Measurements from ENCODE around the gene SC5D.

Gene SC5D

DNA sequence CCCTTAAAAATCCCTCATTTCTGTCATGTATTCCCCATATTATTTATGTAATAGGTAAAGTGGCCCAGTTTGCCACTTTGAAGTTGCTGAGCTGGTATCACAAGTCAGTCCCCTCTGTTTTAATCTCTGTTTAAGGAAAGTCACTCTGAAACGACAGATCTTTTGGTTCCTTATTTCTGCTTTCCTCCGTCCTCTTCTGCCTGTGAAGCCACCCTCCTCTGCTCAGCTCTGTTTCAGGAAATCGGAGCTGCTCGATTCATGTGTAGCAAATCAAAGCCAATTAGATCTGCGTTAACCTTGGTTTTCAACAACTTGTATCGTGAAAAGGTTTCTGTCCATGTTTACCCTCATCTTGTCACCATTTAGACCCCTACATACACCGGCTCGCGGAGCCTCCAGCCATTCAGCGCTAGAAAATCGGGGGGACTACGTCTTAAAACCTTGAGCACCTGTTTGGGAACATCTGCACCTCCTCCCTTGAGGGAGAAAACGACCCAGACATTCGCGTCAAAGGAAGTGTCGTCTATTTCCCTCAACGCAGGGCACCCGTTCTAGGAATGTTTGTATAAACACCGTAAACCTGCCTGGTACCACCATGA is 576 bp upstream of the SC5D start:
- no peak for DNase-seq (ENCODE audit: low read depth)

DNA sequence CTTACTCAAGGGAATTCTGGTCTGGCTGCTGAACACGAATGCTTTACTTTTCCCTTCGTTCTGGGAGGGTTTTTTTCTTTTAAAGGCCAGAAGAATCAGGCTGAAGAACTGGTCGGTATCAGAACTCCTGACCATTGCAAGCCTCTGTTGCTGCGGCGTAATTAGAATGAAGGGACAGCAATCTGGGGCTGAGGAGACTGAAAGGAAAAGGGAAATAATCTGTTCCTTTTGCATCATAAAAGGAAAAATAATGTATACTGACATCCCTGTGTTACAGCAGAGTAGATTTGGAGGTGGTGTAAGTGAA is 670 bp downstream of the SC5D start:
- no peak for DNase-seq (ENCODE audit: low read depth)

DNA sequence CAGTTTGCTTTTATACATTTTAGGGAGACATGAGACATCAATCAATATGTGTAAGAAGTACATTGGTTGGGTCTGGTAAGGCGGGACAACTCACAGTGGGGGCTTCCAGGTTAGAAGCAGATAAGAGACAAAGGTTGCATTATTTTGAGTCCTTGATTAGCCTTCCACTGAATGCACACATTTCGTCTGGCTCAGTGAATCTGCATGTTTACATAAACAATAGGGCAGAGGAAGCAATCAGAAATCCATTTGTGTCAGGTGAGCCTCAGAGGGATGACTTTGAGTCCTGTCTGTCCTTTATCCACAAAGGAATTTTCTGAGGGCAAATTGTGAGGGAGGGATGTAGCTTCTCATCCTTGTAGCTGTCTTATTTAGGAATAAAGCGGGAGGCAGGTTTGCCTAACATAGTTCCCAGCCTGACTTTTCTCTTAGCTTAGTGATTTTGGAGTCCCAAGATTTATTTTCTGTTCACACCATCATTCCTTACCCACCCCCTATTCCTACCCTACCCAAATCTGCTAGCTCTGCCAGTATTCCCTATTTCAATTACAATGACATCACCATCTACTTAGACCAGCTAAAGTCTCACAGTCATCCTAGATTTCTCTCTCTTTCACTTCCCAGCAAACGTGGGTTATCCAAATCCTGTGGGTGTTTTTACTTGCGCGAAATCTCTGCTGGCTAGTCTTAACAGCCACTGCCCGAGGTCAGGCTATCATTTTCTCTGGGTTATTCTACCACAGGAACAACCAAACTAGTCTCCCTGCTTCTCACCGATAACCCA is 2.9 kb downstream of the SC5D start:
- no peak for DNase-seq (ENCODE audit: low read depth)

DNA sequence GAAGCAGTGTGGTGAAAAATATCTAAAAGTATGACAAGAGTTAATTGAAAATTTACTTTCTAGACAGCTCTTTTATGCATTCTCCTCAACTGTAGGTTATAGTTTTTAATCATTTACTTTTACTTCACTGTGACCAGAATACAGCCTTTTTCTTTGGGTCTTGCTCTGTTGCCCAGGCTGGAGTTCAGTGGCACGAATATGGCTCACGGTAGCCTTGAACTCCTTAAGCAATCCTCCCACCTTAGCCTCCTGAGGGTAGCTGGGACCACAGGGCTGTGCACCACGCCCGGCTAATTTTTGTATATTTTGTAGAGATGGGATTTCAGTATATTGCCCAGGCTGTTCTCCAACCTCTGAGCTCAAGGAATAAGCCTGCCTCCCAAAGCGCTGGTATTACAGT is 5.3 kb downstream of the SC5D start:
- DNase-seq (ENCODE audit: low read depth): no peak

DNA sequence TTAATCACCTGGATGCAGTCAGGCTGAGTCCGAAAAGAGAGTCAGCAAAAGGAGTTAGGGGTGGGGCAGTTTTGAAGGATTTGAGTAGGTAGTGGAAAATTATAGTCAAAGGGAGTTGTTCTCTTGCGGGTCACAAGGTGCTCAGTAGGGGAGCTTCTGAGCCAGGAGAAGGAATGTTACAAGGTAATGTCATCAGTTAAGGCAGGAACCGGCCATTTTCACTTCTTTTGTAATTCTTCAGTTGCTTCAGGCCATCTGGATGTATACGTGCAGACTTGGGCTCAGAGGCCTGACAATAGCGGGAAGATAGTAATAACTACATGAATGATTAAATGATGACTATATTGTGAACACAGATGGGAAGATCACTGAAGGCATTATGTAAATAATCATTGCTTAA is 6.2 kb downstream of the SC5D start:
- no peak for DNase-seq (ENCODE audit: low read depth)

DNA sequence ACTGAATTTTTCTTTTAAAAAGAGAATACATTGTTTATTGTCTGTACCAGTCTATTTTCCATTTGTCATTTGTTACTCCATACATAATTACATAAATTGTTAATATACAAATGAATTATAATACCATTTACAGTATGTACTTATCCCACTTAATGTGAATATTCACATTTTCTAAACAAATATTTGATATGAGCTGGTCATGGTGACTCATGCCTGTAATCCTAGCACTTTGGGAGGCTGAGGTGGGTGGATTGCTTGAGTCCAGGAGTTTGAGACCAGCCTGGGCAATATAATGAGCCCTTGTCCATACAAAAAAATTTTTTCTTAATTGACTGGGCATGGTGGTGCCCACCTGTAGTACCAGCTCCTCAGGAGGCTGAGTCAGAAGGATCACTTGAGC is 6.8 kb downstream of the SC5D start:
- DNase-seq (ENCODE audit: low read depth): no peak

DNA sequence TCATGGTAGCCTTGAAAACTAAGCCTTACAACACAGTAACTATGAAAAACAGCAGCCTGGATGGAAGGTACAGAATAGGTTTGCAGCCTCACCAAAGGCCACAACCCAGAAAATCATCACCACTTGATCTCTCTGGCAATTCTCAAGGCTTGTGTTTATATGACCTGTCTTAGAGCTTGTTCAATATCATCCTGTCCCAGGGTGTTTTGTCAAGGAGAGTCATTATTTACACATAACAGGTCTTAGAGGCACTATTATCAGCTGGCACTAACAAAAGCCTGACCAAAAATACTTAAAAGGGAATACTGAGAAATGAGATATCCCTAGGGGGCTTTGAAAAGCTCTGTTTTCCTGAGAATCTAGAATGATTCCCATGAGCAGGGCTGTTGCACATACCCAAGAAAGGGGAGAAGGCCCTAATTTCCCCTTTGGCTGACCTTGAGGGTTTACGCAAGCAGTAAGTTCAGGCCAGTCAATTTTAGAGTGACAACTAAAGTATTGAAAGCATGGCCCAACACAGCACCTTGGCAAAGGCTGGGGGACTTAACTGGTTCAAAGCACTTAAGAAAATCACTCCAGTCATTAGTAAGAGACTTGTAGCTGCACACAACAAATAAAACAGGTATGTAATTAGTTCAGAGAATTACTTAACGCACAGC is 7.9 kb downstream of the SC5D start:
- DNase-seq (ENCODE audit: low read depth): no peak

DNA sequence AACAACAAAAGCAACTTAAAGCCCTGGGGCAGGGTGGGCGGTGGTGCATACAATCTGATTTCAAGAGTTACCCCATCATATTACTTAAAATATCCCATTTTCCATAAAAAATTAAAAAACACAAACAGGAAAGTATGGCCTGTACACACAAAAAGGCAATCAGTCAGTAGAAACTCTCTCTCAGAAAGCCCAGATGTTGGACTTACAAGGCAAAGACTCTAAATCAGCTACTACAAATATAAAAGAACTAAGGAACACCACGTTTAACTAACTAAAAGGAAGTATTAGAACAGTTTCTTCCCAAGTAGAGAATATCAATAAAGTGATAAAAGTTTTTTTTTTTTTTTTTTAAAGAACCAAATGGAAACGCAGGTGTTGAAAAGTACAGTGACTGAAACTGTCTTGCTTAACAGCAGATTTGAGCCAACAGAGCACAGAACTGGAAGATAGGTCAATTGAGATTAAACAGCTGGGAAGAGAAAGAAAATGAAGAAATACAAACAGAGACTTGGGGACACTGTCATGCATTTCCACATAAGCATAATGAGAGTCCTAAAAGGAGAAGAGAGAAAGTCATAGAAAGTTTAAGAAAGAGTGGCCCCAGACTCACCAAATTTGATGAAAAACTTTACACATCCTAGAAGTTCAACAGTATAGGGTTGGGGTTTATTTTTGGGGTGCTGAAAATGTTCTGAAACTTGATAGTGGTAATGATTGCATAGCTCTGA is 8.6 kb downstream of the SC5D start:
- DNase-seq (ENCODE audit: low read depth): no peak

DNA sequence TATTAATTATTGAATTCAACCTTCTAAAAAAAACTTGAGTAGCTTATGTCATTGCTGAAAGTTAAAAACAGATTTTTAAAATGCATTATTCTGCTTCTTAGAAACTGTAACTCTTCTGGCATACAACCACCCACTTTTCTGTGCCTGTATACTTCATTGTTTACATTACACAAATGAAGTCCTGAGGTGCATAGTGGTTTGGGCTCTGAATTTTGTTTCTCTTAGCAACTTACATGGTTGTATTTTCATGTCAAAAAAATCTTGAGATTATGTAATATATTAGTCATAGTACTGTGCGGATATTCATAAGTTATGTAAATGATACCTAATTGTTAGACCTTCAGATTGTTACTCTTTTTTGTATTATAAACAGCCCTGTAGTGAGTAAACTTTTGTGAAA is 12.2 kb downstream of the SC5D start:
- DNase-seq (ENCODE audit: low read depth): no peak

DNA sequence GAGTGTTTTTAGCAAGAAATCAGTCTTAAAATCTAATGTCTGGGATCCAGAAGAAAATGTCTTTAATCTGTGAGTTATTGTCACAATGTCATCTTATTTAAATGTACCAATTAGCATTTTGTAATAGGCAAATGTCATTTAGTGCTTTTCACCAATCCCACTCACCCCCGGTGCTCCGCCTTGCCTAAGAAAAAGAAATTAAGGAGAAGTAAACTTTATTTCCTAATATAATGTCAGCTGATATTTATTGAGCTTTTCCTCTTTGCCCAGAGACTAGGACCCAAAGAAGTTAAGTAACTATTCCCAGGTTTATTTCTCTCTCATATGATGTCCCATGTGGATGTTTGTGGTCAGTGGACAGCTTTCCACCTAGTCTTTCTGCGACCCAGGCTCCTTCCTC is 16.2 kb downstream of the SC5D start:
- DNase-seq (ENCODE audit: low read depth): no peak

DNA sequence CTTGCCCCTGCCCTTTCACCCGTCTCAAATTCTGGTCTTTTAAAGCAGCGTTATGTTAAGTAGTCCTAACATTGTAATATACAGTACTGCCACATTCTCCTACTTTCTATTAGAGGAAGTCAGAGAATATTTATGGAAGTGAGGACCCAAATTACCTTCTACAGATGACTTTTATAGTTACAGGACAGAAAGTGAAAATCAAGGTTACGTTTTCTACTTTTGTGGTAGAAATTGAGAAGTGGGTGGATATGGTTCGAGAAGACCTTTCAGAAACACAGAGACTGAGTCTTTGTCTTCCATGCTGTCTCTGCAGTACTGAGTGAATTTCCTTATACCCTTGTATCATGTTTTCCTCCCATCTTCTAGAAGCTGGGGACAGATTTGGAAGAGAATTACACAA is 17.1 kb downstream of the SC5D start:
- no peak for DNase-seq (ENCODE audit: low read depth)

DNA sequence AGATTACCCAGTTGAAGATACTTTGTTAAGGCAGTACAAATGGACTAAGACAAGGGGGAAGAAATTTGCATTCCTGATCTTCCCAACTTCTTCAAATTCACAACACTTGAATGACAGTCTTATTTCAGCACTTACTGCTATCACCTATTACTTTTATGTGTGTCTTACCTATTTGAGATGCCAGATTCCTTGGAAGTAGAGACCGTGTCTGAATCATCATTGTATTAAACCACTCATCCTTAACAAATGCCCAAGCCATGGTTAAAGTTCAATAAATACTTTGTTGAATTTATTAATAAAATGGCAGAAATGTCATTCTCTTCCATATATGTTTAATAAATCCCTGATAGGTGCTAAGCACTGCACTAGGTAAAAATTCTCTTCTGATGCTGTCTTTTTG is 18.3 kb downstream of the SC5D start:
- DNase-seq (ENCODE audit: low read depth): no peak

DNA sequence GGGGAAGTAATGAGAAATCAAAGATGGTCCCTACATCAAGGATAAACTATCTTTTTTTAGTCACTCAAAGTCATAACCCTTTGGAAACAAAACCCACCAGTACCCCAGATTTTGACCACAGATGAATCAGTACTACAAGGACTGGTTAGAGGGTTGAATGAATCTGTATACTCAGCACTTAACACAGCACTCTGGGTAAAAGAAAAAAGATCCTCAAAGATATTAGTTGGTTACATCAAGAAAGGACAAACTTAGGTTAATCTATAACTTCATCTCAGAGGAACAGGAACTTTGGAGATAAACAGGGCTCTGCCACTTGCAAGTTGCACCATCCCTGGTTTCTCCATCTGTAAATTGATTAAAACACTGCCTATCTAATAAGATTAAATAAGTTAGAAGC is 18.8 kb downstream of the SC5D start:
- no peak for DNase-seq (ENCODE audit: low read depth)

DNA sequence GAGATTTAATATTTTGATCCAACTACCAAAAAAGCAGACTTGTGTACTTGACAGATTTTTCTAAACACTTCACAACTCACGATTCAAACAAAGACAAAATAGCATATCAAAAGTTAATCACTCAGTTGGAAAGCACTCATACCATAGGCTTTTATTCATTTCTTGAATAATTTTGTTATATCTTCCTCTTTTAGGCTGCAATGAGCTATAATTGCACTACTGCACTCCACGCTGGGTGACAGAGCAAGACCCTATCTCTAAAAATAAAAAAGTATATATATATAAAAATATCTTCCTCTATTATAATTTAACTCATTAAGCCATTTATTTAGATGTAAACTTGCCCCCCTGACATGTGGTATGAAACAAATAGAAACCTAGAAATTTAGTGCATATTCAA is 19.9 kb downstream of the SC5D start:
- no peak for DNase-seq (ENCODE audit: low read depth)

DNA sequence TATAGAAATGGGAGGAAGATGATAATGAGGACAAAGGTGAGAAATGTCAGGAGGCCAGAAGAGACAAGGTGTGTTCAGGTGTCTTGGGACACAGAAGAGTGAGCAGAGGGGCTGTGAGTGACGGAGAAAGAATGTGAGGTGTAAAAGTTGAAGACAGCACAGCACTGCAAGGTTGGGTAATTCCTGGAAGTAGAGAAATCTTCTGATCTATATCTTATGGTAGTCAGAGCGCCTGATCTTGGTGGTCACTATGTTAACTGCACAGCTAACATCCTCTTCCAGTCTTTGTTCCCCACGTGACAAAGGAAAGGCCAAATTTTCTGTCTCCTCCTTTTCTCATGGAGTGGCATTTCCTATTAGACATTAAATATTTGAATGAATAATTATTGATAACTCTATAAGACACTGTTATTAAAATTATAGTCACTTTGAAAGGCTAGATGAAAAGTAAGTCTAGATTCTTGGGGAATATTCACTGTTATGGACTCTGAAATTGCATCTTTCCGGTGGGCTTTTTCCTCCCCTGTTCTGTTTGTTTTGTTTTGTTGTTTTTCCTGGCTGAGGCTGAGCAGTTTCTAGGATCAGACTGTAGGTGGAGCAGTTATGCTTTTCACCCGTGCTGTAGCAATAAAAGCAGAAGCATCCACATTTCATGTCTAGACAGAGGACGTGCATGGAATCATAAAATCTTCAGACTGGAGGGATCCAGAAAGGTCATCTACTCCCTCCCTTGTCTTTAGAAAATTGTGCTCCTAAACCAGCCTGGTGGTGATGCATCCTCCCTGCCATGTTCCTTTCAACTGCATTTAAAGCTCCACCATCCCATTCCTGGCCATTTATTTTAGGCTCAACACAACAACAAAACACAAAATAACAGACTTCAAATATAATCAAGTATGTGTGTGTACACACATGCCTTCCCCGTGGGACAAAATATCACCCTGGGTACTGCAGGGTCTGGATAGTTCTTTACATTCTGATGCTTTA is 26.6 kb downstream of the SC5D start:
- no peak for DNase-seq (ENCODE audit: low read depth)

DNA sequence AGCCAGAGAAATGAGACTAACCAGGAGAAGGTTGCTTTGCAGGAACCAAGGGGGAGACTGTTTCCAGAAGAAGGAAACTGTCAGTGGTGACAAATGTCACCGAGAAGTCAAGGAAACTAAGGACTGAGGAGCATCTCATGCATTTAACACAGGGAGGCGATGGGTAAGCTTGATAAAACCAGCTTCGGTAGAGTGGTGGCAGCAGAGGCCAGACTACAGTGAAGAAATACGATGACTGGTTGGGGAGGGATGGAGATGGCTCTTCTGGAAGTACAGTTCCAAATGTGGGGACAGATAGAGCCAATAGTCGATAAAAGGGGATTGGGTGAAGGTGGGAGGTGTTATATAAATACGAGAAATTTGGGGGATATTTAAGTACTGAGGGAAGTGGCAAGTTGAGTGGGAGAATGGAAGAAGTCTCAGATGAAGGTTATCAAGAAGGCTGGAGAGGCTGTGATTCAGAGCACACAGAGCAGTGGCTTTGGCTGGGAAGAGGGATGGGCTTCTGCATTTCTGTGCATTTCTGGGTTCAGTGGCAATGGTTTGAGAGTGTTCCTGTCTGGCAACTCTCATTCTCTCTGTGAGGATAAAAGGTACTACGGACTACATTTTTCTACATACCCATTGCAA is 29.2 kb downstream of the SC5D start:
- no peak for DNase-seq (ENCODE audit: low read depth)

DNA sequence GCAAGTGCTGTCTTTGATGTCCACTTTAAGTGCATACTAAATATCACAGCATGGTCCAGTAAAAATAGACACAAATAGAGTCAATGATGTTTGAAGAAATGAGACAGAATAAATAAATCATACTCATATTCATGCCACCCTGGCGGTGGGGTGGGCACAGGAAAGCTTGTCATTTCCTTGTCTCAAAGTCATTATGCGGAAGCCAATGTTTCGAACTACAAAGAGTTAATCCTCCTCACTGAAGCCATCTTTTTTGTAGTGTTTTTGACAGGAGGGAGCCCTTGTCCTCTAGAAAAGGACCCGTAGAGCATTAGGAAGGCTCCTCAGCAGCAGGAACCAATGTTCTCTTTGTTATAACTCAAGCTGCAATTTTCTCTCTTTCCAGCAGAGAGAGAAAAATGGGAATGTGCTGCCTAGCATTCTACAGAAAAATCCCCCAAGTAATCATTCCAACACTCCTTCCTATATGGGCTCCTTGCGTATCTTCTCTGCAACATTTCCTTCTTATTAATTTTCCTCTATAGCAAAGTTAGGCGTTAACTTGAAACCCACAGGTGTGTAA is 30.6 kb downstream of the SC5D start:
- DNase-seq (ENCODE audit: low read depth): no peak

DNA sequence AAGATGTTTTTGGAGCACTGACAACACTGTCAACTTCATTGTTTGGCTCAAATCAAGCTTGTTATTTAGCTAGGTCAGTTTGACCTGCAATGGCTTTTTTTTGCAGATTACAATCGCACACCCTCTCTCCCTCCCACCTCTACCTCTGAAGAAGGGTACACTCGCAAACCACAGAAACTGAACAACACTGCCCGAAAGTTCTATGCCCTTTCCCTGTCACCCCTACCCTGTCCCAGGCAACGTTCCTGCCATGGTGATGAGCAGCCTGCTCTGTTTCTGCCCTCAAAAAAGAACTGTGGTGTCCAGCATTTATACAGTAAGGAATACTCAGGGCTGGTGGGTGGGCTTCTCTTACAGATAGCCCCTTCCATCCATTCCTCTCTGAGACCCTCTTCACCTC is 33.7 kb downstream of the SC5D start:
- no peak for DNase-seq (ENCODE audit: low read depth)

DNA sequence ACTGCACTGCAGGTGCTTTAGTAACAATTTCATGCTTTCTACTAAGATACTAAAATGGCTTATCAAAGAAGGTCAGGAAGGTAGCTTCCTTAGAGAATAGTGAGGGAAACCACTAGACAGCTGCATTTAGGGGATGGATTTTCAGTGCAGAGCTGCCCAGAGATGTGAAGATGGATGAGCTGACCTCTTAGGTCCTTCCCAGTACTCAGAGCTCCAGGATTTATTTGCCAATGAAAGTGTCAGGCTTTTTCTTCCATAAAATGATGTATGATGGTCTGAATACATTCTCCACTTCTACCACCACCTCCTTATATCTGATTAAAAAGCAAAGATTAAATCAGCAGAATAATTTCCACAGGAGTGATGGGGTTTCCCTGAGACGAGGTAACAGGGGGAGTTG is 35.0 kb downstream of the SC5D start:
- DNase-seq (ENCODE audit: low read depth): no peak

DNA sequence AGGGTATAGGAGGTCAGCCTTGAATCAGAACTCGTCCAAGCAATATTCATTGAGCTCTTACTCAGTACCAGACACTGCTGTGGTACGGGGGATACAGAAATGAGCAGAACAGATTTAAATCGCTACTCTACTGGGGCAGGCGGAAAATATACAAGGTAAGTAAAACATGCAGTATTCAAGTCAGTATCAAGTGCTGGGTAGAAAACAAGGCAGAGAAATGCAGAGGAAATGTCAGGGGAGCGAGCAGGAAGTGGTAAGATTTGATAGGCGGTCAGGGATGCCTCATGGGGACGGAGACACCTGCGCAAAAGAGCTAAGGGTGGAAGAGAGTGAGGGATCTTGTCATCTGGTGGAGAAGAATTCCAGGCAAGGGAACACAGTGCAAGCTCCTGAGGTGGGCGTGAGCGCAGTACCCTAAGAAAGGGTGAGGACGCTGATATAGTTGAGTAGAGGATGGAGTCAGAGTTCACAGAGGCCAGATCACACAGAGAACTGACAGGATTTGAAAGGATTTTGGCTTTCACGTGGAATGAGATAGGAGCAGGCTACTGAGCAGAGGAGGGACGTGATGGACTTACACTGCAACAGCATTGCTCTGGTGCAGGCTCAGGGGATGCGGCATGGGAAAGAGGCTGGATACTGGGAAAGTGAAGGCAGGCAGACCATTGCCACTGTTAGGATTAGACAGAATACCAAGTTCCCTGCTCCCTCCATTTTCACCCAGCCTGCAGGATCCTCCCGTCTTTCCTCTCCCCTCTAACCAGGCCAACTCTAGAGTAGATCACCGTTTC is 35.8 kb downstream of the SC5D start:
- no peak for DNase-seq (ENCODE audit: low read depth)

Data from stimulated activated CD8-positive, alpha-beta memory T cell treated with anti-CD3 and anti-CD28 coated beads, Interleukin-7, amount 100 ng/mL, for 24 hours (primary cell).